HepG2 (cell line): ENCODE measurements around the gene ELMOD3. TPM values are rescaled to one million over a fixed set of nuclear protein-coding genes. Genes with fewer than 3 reads are reported as not detected.

Experiments used
- ARID2 ChIP-seq: sonication (generic); formaldehyde crosslinking; IDR thresholded peaks from 2 replicates; pipeline ENCODE4 v1.8.1; 2022; ENCODE audit warnings: mild to moderate bottlenecking, missing genetic modification reagents, borderline replicate concordance
- DMAP1 ChIP-seq: IDR thresholded peaks from 2 replicates; pipeline ENCODE4 v1.6.1; 2016
- DR1 ChIP-seq: sonication (generic); formaldehyde crosslinking; IDR thresholded peaks from 2 replicates; pipeline ENCODE4 v1.8.0; 2021; ENCODE audit warnings: mild to moderate bottlenecking, missing genetic modification reagents, inconsistent platforms
- EZH2 ChIP-seq: conservative IDR thresholded peaks from 2 replicates; pipeline ENCODE4 v1.6.1; 2012; ENCODE audit warnings: mild to moderate bottlenecking, low read depth, low read length, moderate library complexity
- FOSL2 ChIP-seq: sonication (generic); formaldehyde crosslinking; IDR thresholded peaks from 2 replicates; pipeline ENCODE4 v1.4.0; 2020; ENCODE audit warnings: missing genetic modification reagents
- GLI4 ChIP-seq: sonication (generic); formaldehyde crosslinking; IDR thresholded peaks from 2 replicates; pipeline ENCODE4 v1.5.1; 2020; ENCODE audit warnings: missing genetic modification reagents, mild to moderate bottlenecking, moderate library complexity, borderline replicate concordance
- JUN ChIP-seq: sonication (generic); formaldehyde crosslinking; IDR thresholded peaks from 2 replicates; pipeline ENCODE4 v1.4.0; 2020; ENCODE audit warnings: mild to moderate bottlenecking, missing genetic modification reagents
- PAXIP1 ChIP-seq: sonication (generic); formaldehyde crosslinking; conservative IDR thresholded peaks from 2 replicates; pipeline ENCODE4 v1.4.0; 2020; ENCODE audit warnings: mild to moderate bottlenecking, missing genetic modification reagents, moderate library complexity
- PHF21A ChIP-seq: sonication (generic); formaldehyde crosslinking; IDR thresholded peaks from 2 replicates; pipeline ENCODE4 v1.5.0; 2020; ENCODE audit warnings: mild to moderate bottlenecking, missing genetic modification reagents
- SIN3B ChIP-seq: fragments of 150-350 bp; IDR thresholded peaks from 2 replicates; pipeline ENCODE4 v1.6.1; 2014; ENCODE audit warnings: low read length
- ZBTB3 ChIP-seq: sonication (generic); formaldehyde crosslinking; IDR thresholded peaks from 2 replicates; pipeline ENCODE4 v1.4.0; 2020; ENCODE audit warnings: low read depth, mild to moderate bottlenecking, moderate library complexity, missing genetic modification reagents, borderline replicate concordance
- ZMAT5 ChIP-seq: sonication (generic); formaldehyde crosslinking; IDR thresholded peaks from 2 replicates; pipeline ENCODE4 v1.5.0; 2020; ENCODE audit warnings: mild to moderate bottlenecking, low read depth, missing genetic modification reagents, borderline replicate concordance
- ZNF205 ChIP-seq: IDR thresholded peaks from 2 replicates; pipeline ENCODE4 v1.6.1; 2018; ENCODE audit warnings: missing biosample characterization, missing genetic modification reagents
- ZNF317 ChIP-seq: sonication (generic); formaldehyde crosslinking; IDR thresholded peaks from 2 replicates; pipeline ENCODE4 v1.5.0; 2020; ENCODE audit warnings: mild to moderate bottlenecking, missing genetic modification reagents
- ZNF331 ChIP-seq: sonication (generic); formaldehyde crosslinking; IDR thresholded peaks from 2 replicates; pipeline ENCODE4 v1.4.0; 2020; ENCODE audit warnings: missing genetic modification reagents
- ZNF350 ChIP-seq: sonication (generic); formaldehyde crosslinking; IDR thresholded peaks from 2 replicates; pipeline ENCODE4 v1.4.0; 2020; ENCODE audit warnings: mild to moderate bottlenecking, low read depth, missing genetic modification reagents, borderline replicate concordance
- ZNF354B ChIP-seq: sonication (generic); formaldehyde crosslinking; IDR thresholded peaks from 2 replicates; pipeline ENCODE4 v1.8.0; 2022; ENCODE audit warnings: mild to moderate bottlenecking, missing genetic modification reagents
- ZNF562 ChIP-seq: sonication (generic); formaldehyde crosslinking; IDR thresholded peaks from 2 replicates; pipeline ENCODE4 v1.8.0; 2022; ENCODE audit warnings: missing genetic modification reagents, borderline replicate concordance
- ZNF737 ChIP-seq: sonication (generic); formaldehyde crosslinking; IDR thresholded peaks from 2 replicates; pipeline ENCODE4 v1.5.0; 2020; ENCODE audit warnings: missing genetic modification reagents, mild to moderate bottlenecking, borderline replicate concordance
- ZNF777 ChIP-seq: sonication (generic); formaldehyde crosslinking; IDR thresholded peaks from 2 replicates; pipeline ENCODE4 v1.4.0; 2020; ENCODE audit warnings: missing genetic modification reagents
- ZNF891 ChIP-seq: sonication (generic); formaldehyde crosslinking; IDR thresholded peaks from 2 replicates; pipeline ENCODE4 v1.5.0; 2020; ENCODE audit warnings: mild to moderate bottlenecking, missing genetic modification reagents
- ZSCAN25 ChIP-seq: sonication (generic); formaldehyde crosslinking; IDR thresholded peaks from 2 replicates; pipeline ENCODE4 v1.8.0; 2022; ENCODE audit warnings: mild to moderate bottlenecking, missing genetic modification reagents
- ZSCAN9 ChIP-seq: IDR thresholded peaks from 2 replicates; pipeline ENCODE4 v1.6.1; 2016; ENCODE audit warnings: borderline replicate concordance
- polyA plus RNA-seq, 8 experiments: library from polyadenylated mRNA; depleted of rRNA in 3 of 8; stranded (reverse) in 7 of 8; unstranded in 1 of 8; fragments of >200 nt; fragmentation: Illumina TruSeq in 4 of 8; extraction: Trizol in 4 of 8; gene quantifications; 2 replicates each; pipeline versions ENCODE4 v1.2.1 to v1.2.3, GENCODE V29; 2011 to 2016; ENCODE audit warnings: low read depth in 4 of 8, missing spikeins in 1 of 8, mixed read lengths in 1 of 8; ENCODE audit not compliant: insufficient read depth in 1 of 8
- total RNA-seq, 5 experiments: library from RNA; depleted of rRNA; stranded (reverse); fragments of >200 nt; fragmentation: Illumina TruSeq; extraction: Trizol; gene quantifications; 2 replicates each; pipeline ENCODE4 v1.2.3, GENCODE V29; 2016; ENCODE audit warnings: low read depth in 1 of 5
- TF ChIP-seq, protein P1 (sequence below): sonication (generic); formaldehyde crosslinking; IDR thresholded peaks from 2 replicates; pipeline ENCODE4 v1.5.0; 2020; ENCODE audit warnings: missing genetic modification reagents
- TF ChIP-seq, protein P2 (sequence below): sonication (generic); formaldehyde crosslinking; IDR thresholded peaks from 2 replicates; pipeline ENCODE4 v1.8.0; 2022; ENCODE audit warnings: missing genetic modification reagents, low read depth, mild to moderate bottlenecking, borderline replicate concordance

The ELMOD3 gene
- total and polyA plus RNA-seq, 2 of the 13 experiments (the other 11 are each of a cell fraction or from before 2014, with no cell fraction given), result 13.3 to 19.5 TPM

GRCh38 chr2:85354286-85355072 lies at the start of gene ELMOD3, which contains the start of gene RETSAT (continued):
- TF ChIP-seq GLI4 (no peak; the same call in 1 of the 2 replicates), PHF21A (peak; percentile 94), JUN (CRISPR knock-in tag) (peak; percentile 84), ZNF350 (CRISPR knock-in tag) (peak; percentile 98; the same call in 1 of the 2 replicates), ZNF317 (peak; percentile 84), ZNF777 (CRISPR knock-in tag) (peak; percentile 81), ZBTB3 (CRISPR knock-in tag) (peak; percentile 97), ZNF562 (no peak), ZNF205 (CRISPR knock-in tag) (no peak; the same call in 1 of the 2 replicates), ZMAT5 (no peak), ZSCAN25 (CRISPR knock-in tag) (peak; percentile 45; the same call in 1 of the 2 replicates), ZNF331 (CRISPR knock-in tag) (peak; percentile 93; the same call in 1 of the 2 replicates), PAXIP1 (CRISPR knock-in tag) (peak; percentile 85), DMAP1 (CRISPR knock-in tag) (peak; percentile 73), ZNF891 (CRISPR knock-in tag) (peak; percentile 57; the same call in 1 of the 2 replicates), FOSL2 (CRISPR knock-in tag) (peak; percentile 36), DR1 (peak; percentile 97), ZSCAN9 (CRISPR knock-in tag) (peak; percentile 91), ZNF354B (CRISPR knock-in tag) (no peak), ZNF737 (CRISPR knock-in tag) (peak; percentile 94; the same call in 1 of the 2 replicates), EZH2 (no peak), SIN3B (peak; percentile 61; the same call in 1 of the 2 replicates), ARID2 (CRISPR knock-in tag) (peak; percentile 81)
- TF ChIP-seq, protein P1, sequence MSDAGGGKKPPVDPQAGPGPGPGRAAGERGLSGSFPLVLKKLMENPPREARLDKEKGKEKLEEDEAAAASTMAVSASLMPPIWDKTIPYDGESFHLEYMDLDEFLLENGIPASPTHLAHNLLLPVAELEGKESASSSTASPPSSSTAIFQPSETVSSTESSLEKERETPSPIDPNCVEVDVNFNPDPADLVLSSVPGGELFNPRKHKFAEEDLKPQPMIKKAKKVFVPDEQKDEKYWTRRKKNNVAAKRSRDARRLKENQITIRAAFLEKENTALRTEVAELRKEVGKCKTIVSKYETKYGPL (CRISPR knock-in tag), result peak; percentile 83; the same call in 1 of the 2 replicates
- TF ChIP-seq, protein P2, sequence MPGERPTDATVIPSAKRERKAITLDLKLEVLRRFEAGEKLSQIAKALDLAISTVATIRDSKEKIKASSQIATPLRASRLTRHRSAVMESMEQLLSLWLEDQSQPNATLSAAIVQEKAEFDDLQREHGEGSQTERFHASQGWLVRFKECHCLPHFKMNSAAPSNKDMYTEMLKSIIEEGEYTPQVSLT (CRISPR knock-in tag), result peak; percentile 96
